ENCODE measurements around the gene AFG1L.
"Not testable (repeated sequence)": the region's sequence is repeated elsewhere in the genome, so short reads cannot be mapped to it uniquely, and the experiment has no call there.

AFG1L gene

GRCh38 chr6:108294727-108295625 lies at the start of gene AFG1L:
Gene AFG1L, plus strand, starts transcription at chr6:108295054. Its CDS starts 26 bp downstream, at chr6:108295080.
- DNase-seq (ENCODE audit: low spot score in 2 of 2) = peak; percentile 82 to 96
- Histone ChIP-seq H3K27me3 (ENCODE audit: low read depth) (no peaks in the 10 kb centered on the region), H3K9me3 (no peaks in the 10 kb centered on the region), H3K4me1 (peaks cover 18% of the 10 kb centered on the region), H3K4me3 (peak within 1 kb of the TSS; percentile 63), H3K36me3 (replicated peaks) (no peaks in the 10 kb centered on the region)
- in situ Hi-C loops (cut with MboI; ENCODE audit: low sequenced_read_pairs) = no loop called here

- H3K4me3 ChIP-seq; H3K27me3 ChIP-seq (ENCODE audit: low read depth); in situ Hi-C loops (cut with MboI; ENCODE audit: low sequenced_read_pairs); H3K4me1 ChIP-seq; DNase-seq (ENCODE audit: low spot score in 2 of 2); H3K36me3 ChIP-seq (replicated peaks): not testable (repeated sequence)
- H3K9me3 ChIP-seq = peaks cover 14% of the 10 kb centered on the region
Observed at GRCh38 chr6:108245095-108245494, 49.8 kb upstream of the AFG1L start.

GRCh38 chr6:108247965-108248536 lies 46.8 kb upstream of the AFG1L start:
- DNase-seq (ENCODE audit: low spot score in 2 of 2) = no peak
- H3K9me3 ChIP-seq = peaks cover 6% of the 10 kb centered on the region; the same call in 1 of the 2 replicates
- peaks cover 5% of the 10 kb centered on the region for H3K36me3 ChIP-seq (replicated peaks)
- H3K4me1 ChIP-seq = peaks cover 2% of the 10 kb centered on the region; the same call in 1 of the 2 replicates
- no peak overlapping the region for H3K4me3 ChIP-seq
- H3K27me3 ChIP-seq (ENCODE audit: low read depth) = no peaks in the 10 kb centered on the region
- in situ Hi-C loops (cut with MboI; ENCODE audit: low sequenced_read_pairs) = no loop called here

- in situ Hi-C loops (cut with MboI; ENCODE audit: low sequenced_read_pairs) = no loop called here
- Histone ChIP-seq H3K27me3 (ENCODE audit: low read depth) (no peaks in the 10 kb centered on the region), H3K4me1 (peaks cover 2% of the 10 kb centered on the region; the same call in 1 of the 2 replicates), H3K36me3 (replicated peaks) (peaks cover 5% of the 10 kb centered on the region), H3K9me3 (0 out of 2 replicates have a peak, but pooled peaks cover 3% of the 10 kb centered on the region), H3K4me3 (no peak overlapping the region)
- peak; percentile 28 to 37 for DNase-seq (ENCODE audit: low spot score in 2 of 2)
Observed at GRCh38 chr6:108250240-108250866, 44.5 kb upstream of the AFG1L start.

GRCh38 chr6:108251252-108251651 lies 43.6 kb upstream of the AFG1L start:
- Histone ChIP-seq H3K4me3 (no peak overlapping the region), H3K36me3 (replicated peaks) (peaks cover 5% of the 10 kb centered on the region), H3K9me3 (no peaks in the 10 kb centered on the region), H3K4me1 (peaks cover 2% of the 10 kb centered on the region; the same call in 1 of the 2 replicates), H3K27me3 (ENCODE audit: low read depth) (no peaks in the 10 kb centered on the region)
- in situ Hi-C loops (cut with MboI; ENCODE audit: low sequenced_read_pairs) = no loop called here
- no peak for DNase-seq (ENCODE audit: low spot score in 2 of 2)

- Histone ChIP-seq H3K4me1 (peaks cover 2% of the 10 kb centered on the region; the same call in 1 of the 2 replicates), H3K4me3 (no peak overlapping the region), H3K36me3 (replicated peaks) (peaks cover 6% of the 10 kb centered on the region; the same call in 1 of the 2 replicates), H3K9me3 (no peaks in the 10 kb centered on the region), H3K27me3 (ENCODE audit: low read depth) (no peaks in the 10 kb centered on the region)
- in situ Hi-C loops (cut with MboI; ENCODE audit: low sequenced_read_pairs) = no loop called here
- no peak for DNase-seq (ENCODE audit: low spot score in 2 of 2)
Observed at GRCh38 chr6:108252055-108252454, 42.8 kb upstream of the AFG1L start.

- DNase-seq (ENCODE audit: low spot score in 2 of 2) = no peak
- Histone ChIP-seq H3K27me3 (ENCODE audit: low read depth) (no peaks in the 10 kb centered on the region), H3K4me3 (no peak overlapping the region), H3K9me3 (no peaks in the 10 kb centered on the region), H3K36me3 (replicated peaks) (peaks cover 6% of the 10 kb centered on the region; the same call in 1 of the 2 replicates), H3K4me1 (peaks cover 2% of the 10 kb centered on the region; the same call in 1 of the 2 replicates)
- in situ Hi-C loops (cut with MboI; ENCODE audit: low sequenced_read_pairs) = no loop called here
Observed at GRCh38 chr6:108253241-108253640, 41.6 kb upstream of the AFG1L start.

- no peak overlapping the region for H3K4me3 ChIP-seq
- no peaks in the 10 kb centered on the region for H3K27me3 ChIP-seq (ENCODE audit: low read depth)
- in situ Hi-C loops (cut with MboI; ENCODE audit: low sequenced_read_pairs) = no loop called here
- H3K36me3 ChIP-seq (replicated peaks) = peaks cover 9% of the 10 kb centered on the region; the same call in 1 of the 2 replicates
- H3K4me1 ChIP-seq = peaks cover 7% of the 10 kb centered on the region; the same call in 1 of the 2 replicates
- H3K9me3 ChIP-seq = no peaks in the 10 kb centered on the region
- DNase-seq (ENCODE audit: low spot score in 2 of 2) = no peak
Observed at GRCh38 chr6:108254433-108255410, 40.1 kb upstream of the AFG1L start.

GRCh38 chr6:108260126-108260808 lies 34.6 kb upstream of the AFG1L start:
- Histone ChIP-seq H3K36me3 (replicated peaks) (peaks cover 12% of the 10 kb centered on the region), H3K27me3 (ENCODE audit: low read depth) (no peaks in the 10 kb centered on the region), H3K9me3 (no peaks in the 10 kb centered on the region), H3K4me3 (peak overlapping the region; percentile 92), H3K4me1 (peaks cover 12% of the 10 kb centered on the region)
- in situ Hi-C loops (cut with MboI; ENCODE audit: low sequenced_read_pairs) = no loop called here
- peak; percentile 45 to 59 for DNase-seq (ENCODE audit: low spot score in 2 of 2)

GRCh38 chr6:108260809-108261569 lies 33.9 kb upstream of the AFG1L start, which contains the start of gene SNX3:
Gene SNX3, minus strand, starts transcription at chr6:108261040. Its CDS starts 119 bp downstream, at chr6:108260921.
- DNase-seq (ENCODE audit: low spot score in 2 of 2) = peak; percentile 94 to 98
- Histone ChIP-seq H3K4me3 (peak within 1 kb of the TSS; percentile 92), H3K9me3 (no peaks in the 10 kb centered on the region), H3K4me1 (peaks cover 12% of the 10 kb centered on the region), H3K36me3 (replicated peaks) (peaks cover 12% of the 10 kb centered on the region), H3K27me3 (ENCODE audit: low read depth) (no peaks in the 10 kb centered on the region)
- in situ Hi-C loops (cut with MboI; ENCODE audit: low sequenced_read_pairs) = no loop called here

GRCh38 chr6:108263371-108263770 lies 31.5 kb upstream of the AFG1L start:
- H3K9me3 ChIP-seq = no peaks in the 10 kb centered on the region
- H3K27me3 ChIP-seq (ENCODE audit: low read depth) = no peaks in the 10 kb centered on the region
- DNase-seq (ENCODE audit: low spot score in 2 of 2) = no peak
- in situ Hi-C loops (cut with MboI; ENCODE audit: low sequenced_read_pairs) = no loop called here
- H3K36me3 ChIP-seq (replicated peaks) = peaks cover 8% of the 10 kb centered on the region
- H3K4me3 ChIP-seq = no peak overlapping the region
- H3K4me1 ChIP-seq = peaks cover 12% of the 10 kb centered on the region

GRCh38 chr6:108268845-108269244 lies 26.0 kb upstream of the AFG1L start:
- Histone ChIP-seq H3K9me3 (no peaks in the 10 kb centered on the region), H3K27me3 (ENCODE audit: low read depth) (no peaks in the 10 kb centered on the region), H3K4me1 (peaks cover 4% of the 10 kb centered on the region), H3K36me3 (replicated peaks) (no peaks in the 10 kb centered on the region), H3K4me3 (no peak overlapping the region)
- no peak for DNase-seq (ENCODE audit: low spot score in 2 of 2)
- in situ Hi-C loops (cut with MboI; ENCODE audit: low sequenced_read_pairs) = no loop called here

Measured in HAP-1 (cell line).